ENCODE measurements around the gene TMPRSS6. TPM values are rescaled to one million over a fixed set of nuclear protein-coding genes. Genes with fewer than 3 reads are reported as not detected.

TMPRSS6 gene
- total RNA-seq, 4 donors from 2014 or later = 0.10 to 0.18 TPM; not detected in 2

- no peak overlapping the region for H3K27ac ChIP-seq
- DNase-seq = no peak
- in situ Hi-C loops (cut with MboI; ENCODE audit: low sequenced_read_pairs in 4 of 4) = no loop called here
- peaks cover 0 to 5% (median 3%) of the 10 kb centered on the region in 3 donors for H3K27me3 ChIP-seq
- intact Hi-C loops (cut with DNase I; ENCODE audit: low total_unique reads) = no loop called here
- no peak for ATAC-seq
- no peaks in the 10 kb centered on the region for H3K9me3 ChIP-seq
- H3K36me3 ChIP-seq = no peaks in the 10 kb centered on the region
- H3K4me1 ChIP-seq = no peaks in the 10 kb centered on the region
- TF ChIP-seq CTCF (IDR thresholded peaks at IDR 0.05 in 4 of 5, conservative IDR thresholded peaks at IDR 0.05 in 1 of 5) (no peak), POLR2A (IDR thresholded peaks at IDR 0.05) (no peak)
- H3K4me3 ChIP-seq = no peak overlapping the region
These were observed 13.2 kb upstream of the TMPRSS6 start for GRCh38 chr22:37122598-37123180.

DNA sequence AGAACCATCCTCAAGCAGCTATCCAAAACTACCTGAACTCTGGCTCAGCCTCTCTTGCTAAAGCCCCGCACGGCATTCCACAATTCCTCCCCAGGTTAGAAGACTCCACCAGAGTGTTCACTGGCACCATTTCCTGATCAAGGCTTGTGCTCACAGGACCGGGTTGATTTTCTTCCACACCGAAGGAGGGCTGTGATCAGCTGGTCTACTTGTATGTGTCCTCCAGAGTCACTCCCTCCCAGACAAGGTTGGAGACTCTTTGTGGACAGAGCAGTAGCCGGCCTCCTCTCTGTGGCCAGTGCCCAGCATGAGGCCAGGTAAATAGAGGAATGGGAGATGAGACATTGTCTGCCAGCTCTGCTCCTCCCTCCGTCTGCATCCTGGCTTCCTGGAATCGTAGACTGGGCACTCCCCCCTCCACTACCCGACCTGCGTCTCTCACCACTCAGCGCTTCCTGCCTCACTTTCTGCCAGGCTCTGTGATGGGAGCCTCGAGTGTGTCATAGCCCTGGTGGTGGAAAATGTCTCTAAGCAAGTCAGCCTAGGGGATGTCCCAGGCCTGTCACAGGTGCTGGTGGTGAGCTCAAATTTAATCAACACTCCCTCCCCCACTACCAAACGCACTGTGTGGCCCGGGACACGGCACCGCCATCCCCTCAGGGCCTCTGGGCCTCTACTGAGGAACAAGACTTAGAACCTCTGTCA, 12.5 kb upstream of the TMPRSS6 start:
- peaks cover 0 to 3% (median 0%) of the 10 kb centered on the region in 3 donors for H3K27me3 ChIP-seq
- no peak for DNase-seq

GRCh38 chr22:37120569-37121340, 11.2 kb upstream of the TMPRSS6 start:
- H3K4me3 ChIP-seq = no peak overlapping the region
- in situ Hi-C loops (cut with MboI; ENCODE audit: low sequenced_read_pairs in 4 of 4) = no loop called here

More for the DNA sequence above, 12.5 kb upstream of the TMPRSS6 start:
- intact Hi-C loops (cut with DNase I; ENCODE audit: low total_unique reads) (no loop called here), in situ Hi-C loops (cut with MboI; ENCODE audit: low sequenced_read_pairs in 4 of 4) (no loop called here)
- Histone ChIP-seq H3K36me3 (no peaks in the 10 kb centered on the region), H3K4me3 (no peak overlapping the region), H3K27ac (no peak overlapping the region), H3K9me3 (no peaks in the 10 kb centered on the region), H3K4me1 (no peaks in the 10 kb centered on the region)
- TF ChIP-seq CTCF (IDR thresholded peaks at IDR 0.05 in 4 of 5, conservative IDR thresholded peaks at IDR 0.05 in 1 of 5) (no peak), POLR2A (IDR thresholded peaks at IDR 0.05) (no peak)
- ATAC-seq = no peak

GRCh38 chr22:37119872-37120271, 10.4 kb upstream of the TMPRSS6 start:
- peaks cover 0 to 7% (median 0%) of the 10 kb centered on the region in 3 donors for H3K27me3 ChIP-seq
- DNase-seq = no peak
- in situ Hi-C loops (cut with MboI; ENCODE audit: low sequenced_read_pairs in 4 of 4) = no loop called here

More at GRCh38 chr22:37120569-37121340, 11.2 kb upstream of the TMPRSS6 start:
- no peaks in the 10 kb centered on the region for H3K4me1 ChIP-seq
- no peaks in the 10 kb centered on the region for H3K36me3 ChIP-seq
- H3K9me3 ChIP-seq = no peaks in the 10 kb centered on the region
- peaks cover 0 to 3% (median 0%) of the 10 kb centered on the region in 3 donors for H3K27me3 ChIP-seq
- DNase-seq = no peak
- no peak overlapping the region for H3K27ac ChIP-seq
- TF ChIP-seq CTCF (IDR thresholded peaks at IDR 0.05 in 4 of 5, conservative IDR thresholded peaks at IDR 0.05 in 1 of 5) (no peak), POLR2A (IDR thresholded peaks at IDR 0.05) (no peak)
- ATAC-seq = no peak
- intact Hi-C loops (cut with DNase I; ENCODE audit: low total_unique reads) = no loop called here

More at GRCh38 chr22:37119872-37120271, 10.4 kb upstream of the TMPRSS6 start:
- Histone ChIP-seq H3K36me3 (no peaks in the 10 kb centered on the region), H3K4me1 (no peaks in the 10 kb centered on the region), H3K9me3 (no peaks in the 10 kb centered on the region), H3K27ac (no peak overlapping the region), H3K4me3 (no peak overlapping the region)
- intact Hi-C loops (cut with DNase I; ENCODE audit: low total_unique reads) = no loop called here
- ATAC-seq = no peak
- TF ChIP-seq POLR2A (IDR thresholded peaks at IDR 0.05) (no peak), CTCF (IDR thresholded peaks at IDR 0.05 in 4 of 5, conservative IDR thresholded peaks at IDR 0.05 in 1 of 5) (no peak)
